ENCODE results near the gene P2RY2. TPM values are rescaled to one million over a fixed set of nuclear protein-coding genes. Genes with fewer than 3 reads are reported as not detected.
"Not testable (repeated sequence)": the region's sequence is repeated elsewhere in the genome, so short reads cannot be mapped to it uniquely, and the experiment has no call there.

The P2RY2 gene
- total RNA-seq, 1 experiment from 2014 or later = 1.2 TPM

DNA sequence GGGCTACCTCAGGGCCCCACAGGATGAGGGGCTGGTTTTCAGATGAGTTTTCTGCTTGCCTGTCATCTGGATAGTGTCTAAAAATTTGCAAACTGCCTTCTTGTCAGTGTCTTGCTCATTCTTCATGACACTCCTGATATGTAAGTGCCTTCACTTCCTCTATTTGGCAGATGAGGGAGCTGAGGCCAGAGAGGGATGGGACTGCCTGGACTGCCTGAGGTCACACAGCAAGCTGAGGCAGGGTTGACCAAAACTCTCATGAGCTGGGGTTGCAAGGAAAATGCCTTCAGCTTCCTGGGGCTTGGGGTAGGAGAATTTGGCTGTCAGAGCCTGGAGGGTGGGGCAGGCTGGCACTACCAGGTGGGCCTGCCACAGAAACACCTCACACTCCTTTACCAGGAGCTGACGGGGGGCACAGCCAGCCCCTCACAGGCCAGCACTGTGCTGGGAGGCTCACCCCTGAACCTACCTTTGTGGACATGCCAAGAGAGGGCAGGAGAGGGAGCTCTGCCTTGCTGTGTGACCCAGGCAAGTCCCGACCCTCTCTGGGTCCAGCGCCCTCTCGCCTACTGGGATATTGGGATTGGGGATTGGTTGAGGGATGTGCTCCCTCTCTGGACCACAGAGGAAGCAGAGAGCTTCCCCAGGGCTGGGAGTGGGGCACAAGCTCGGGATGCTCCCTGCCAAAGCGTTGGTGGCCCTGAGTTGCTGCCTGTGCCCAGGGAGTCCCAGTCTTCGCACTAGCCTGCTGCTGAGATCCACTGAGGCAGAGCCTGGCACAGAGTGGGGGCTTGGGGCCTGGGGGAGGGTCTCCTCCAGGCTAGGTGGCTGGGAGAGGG is 52.2 kb downstream of the P2RY2 start (continued):
- TF ChIP-seq, protein P1, sequence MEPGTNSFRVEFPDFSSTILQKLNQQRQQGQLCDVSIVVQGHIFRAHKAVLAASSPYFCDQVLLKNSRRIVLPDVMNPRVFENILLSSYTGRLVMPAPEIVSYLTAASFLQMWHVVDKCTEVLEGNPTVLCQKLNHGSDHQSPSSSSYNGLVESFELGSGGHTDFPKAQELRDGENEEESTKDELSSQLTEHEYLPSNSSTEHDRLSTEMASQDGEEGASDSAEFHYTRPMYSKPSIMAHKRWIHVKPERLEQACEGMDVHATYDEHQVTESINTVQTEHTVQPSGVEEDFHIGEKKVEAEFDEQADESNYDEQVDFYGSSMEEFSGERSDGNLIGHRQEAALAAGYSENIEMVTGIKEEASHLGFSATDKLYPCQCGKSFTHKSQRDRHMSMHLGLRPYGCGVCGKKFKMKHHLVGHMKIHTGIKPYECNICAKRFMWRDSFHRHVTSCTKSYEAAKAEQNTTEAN (CRISPR knock-in tag; IDR thresholded peaks at IDR 0.05) = no peak
- TF ChIP-seq, protein P2, sequence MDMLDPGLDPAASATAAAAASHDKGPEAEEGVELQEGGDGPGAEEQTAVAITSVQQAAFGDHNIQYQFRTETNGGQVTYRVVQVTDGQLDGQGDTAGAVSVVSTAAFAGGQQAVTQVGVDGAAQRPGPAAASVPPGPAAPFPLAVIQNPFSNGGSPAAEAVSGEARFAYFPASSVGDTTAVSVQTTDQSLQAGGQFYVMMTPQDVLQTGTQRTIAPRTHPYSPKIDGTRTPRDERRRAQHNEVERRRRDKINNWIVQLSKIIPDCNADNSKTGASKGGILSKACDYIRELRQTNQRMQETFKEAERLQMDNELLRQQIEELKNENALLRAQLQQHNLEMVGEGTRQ (CRISPR knock-in tag; IDR thresholded peaks at IDR 0.05) = no peak
- no peak for TF ChIP-seq ESRRA (CRISPR knock-in tag; IDR thresholded peaks at IDR 0.05; ENCODE audit: borderline replicate concordance)

DNA sequence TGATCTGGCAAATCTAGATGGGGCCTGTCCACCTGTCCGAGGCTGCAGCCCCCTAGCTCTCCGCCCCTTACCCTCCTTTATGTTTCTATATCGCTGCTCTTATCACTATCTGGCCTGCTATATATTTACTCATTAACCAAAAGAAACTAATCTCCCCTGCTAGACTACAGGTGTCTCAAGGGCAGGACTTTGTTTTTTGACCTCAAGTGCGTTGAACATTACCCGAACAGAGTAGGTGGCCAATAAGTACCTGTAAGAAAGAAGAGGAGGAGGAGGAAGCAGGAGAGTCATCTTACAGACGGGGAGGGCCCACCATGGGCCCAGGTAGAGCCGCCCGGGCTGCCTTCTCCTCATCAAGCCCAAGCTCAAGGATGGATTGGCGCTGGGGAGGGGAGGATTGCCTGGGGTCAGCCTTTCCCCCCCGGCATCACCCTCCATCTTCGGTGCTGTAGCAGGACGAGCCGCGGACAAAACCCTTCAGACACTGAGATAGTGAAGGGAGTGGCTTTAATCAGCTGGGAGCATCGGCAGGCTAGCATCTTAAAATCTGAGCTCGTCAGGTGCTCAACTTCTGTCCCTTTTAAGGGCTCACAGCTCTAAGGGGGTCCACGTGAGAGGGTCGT is 52.9 kb downstream of the P2RY2 start:
- H3K27ac Mint-ChIP-seq = no peak overlapping the region
- H3K4me3 Mint-ChIP-seq = no peak overlapping the region
- ChIA-PET CTCF (interaction anchor here (1.0 to 5.0 kb wide), 14 partner anchors 10 to 89 kb away, joined by 3 to 36 read pairs (median 6); partner anchors contain the start of gene ARHGEF17), POLR2A (no interaction called here)
- H3K36me3 Mint-ChIP-seq = no peaks in the 10 kb centered on the region
- peaks cover 34% of the 10 kb centered on the region for H3K4me1 Mint-ChIP-seq
- TF ChIP-seq OVOL2 (CRISPR knock-in tag; IDR thresholded peaks at IDR 0.05; ENCODE audit: borderline replicate concordance) (no peak), RELA (CRISPR knock-in tag; IDR thresholded peaks at IDR 0.05; ENCODE audit: borderline replicate concordance) (no peak), SMAD3 (CRISPR knock-in tag; IDR thresholded peaks at IDR 0.05; ENCODE audit: borderline replicate concordance) (no peak), ESRRA (CRISPR knock-in tag; IDR thresholded peaks at IDR 0.05; ENCODE audit: borderline replicate concordance) (no peak), ZNF219 (CRISPR knock-in tag; IDR thresholded peaks at IDR 0.05; ENCODE audit: borderline replicate concordance) (no peak), ZNF121 (CRISPR knock-in tag; IDR thresholded peaks at IDR 0.05) (no peak), NR1H2 (CRISPR knock-in tag; IDR thresholded peaks at IDR 0.05) (no peak), CBFB (CRISPR knock-in tag; IDR thresholded peaks at IDR 0.05; ENCODE audit: low read depth) (no peak), NR3C1 (CRISPR knock-in tag; conservative IDR thresholded peaks at IDR 0.05; ENCODE audit: low read depth) (no peak), ZBTB21 (CRISPR knock-in tag; IDR thresholded peaks at IDR 0.05; ENCODE audit: borderline replicate concordance) (no peak)
- TF ChIP-seq, protein P3, sequence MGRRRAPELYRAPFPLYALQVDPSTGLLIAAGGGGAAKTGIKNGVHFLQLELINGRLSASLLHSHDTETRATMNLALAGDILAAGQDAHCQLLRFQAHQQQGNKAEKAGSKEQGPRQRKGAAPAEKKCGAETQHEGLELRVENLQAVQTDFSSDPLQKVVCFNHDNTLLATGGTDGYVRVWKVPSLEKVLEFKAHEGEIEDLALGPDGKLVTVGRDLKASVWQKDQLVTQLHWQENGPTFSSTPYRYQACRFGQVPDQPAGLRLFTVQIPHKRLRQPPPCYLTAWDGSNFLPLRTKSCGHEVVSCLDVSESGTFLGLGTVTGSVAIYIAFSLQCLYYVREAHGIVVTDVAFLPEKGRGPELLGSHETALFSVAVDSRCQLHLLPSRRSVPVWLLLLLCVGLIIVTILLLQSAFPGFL (CRISPR knock-in tag; IDR thresholded peaks at IDR 0.05; ENCODE audit: borderline replicate concordance) = no peak
- TF ChIP-seq, protein P4, sequence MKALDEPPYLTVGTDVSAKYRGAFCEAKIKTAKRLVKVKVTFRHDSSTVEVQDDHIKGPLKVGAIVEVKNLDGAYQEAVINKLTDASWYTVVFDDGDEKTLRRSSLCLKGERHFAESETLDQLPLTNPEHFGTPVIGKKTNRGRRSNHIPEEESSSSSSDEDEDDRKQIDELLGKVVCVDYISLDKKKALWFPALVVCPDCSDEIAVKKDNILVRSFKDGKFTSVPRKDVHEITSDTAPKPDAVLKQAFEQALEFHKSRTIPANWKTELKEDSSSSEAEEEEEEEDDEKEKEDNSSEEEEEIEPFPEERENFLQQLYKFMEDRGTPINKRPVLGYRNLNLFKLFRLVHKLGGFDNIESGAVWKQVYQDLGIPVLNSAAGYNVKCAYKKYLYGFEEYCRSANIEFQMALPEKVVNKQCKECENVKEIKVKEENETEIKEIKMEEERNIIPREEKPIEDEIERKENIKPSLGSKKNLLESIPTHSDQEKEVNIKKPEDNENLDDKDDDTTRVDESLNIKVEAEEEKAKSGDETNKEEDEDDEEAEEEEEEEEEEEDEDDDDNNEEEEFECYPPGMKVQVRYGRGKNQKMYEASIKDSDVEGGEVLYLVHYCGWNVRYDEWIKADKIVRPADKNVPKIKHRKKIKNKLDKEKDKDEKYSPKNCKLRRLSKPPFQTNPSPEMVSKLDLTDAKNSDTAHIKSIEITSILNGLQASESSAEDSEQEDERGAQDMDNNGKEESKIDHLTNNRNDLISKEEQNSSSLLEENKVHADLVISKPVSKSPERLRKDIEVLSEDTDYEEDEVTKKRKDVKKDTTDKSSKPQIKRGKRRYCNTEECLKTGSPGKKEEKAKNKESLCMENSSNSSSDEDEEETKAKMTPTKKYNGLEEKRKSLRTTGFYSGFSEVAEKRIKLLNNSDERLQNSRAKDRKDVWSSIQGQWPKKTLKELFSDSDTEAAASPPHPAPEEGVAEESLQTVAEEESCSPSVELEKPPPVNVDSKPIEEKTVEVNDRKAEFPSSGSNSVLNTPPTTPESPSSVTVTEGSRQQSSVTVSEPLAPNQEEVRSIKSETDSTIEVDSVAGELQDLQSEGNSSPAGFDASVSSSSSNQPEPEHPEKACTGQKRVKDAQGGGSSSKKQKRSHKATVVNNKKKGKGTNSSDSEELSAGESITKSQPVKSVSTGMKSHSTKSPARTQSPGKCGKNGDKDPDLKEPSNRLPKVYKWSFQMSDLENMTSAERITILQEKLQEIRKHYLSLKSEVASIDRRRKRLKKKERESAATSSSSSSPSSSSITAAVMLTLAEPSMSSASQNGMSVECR (CRISPR knock-in tag; IDR thresholded peaks at IDR 0.05; ENCODE audit: borderline replicate concordance) = no peak
- TF ChIP-seq, protein P5, sequence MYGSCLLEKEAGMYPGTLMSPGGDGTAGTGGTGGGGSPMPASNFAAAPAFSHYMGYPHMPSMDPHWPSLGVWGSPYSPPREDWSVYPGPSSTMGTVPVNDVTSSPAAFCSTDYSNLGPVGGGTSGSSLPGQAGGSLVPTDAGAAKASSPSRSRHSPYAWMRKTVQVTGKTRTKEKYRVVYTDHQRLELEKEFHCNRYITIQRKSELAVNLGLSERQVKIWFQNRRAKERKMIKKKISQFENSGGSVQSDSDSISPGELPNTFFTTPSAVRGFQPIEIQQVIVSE (CRISPR knock-in tag; IDR thresholded peaks at IDR 0.05; ENCODE audit: borderline replicate concordance) = no peak
- TF ChIP-seq, protein P6, sequence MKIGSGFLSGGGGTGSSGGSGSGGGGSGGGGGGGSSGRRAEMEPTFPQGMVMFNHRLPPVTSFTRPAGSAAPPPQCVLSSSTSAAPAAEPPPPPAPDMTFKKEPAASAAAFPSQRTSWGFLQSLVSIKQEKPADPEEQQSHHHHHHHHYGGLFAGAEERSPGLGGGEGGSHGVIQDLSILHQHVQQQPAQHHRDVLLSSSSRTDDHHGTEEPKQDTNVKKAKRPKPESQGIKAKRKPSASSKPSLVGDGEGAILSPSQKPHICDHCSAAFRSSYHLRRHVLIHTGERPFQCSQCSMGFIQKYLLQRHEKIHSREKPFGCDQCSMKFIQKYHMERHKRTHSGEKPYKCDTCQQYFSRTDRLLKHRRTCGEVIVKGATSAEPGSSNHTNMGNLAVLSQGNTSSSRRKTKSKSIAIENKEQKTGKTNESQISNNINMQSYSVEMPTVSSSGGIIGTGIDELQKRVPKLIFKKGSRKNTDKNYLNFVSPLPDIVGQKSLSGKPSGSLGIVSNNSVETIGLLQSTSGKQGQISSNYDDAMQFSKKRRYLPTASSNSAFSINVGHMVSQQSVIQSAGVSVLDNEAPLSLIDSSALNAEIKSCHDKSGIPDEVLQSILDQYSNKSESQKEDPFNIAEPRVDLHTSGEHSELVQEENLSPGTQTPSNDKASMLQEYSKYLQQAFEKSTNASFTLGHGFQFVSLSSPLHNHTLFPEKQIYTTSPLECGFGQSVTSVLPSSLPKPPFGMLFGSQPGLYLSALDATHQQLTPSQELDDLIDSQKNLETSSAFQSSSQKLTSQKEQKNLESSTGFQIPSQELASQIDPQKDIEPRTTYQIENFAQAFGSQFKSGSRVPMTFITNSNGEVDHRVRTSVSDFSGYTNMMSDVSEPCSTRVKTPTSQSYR (CRISPR knock-in tag; IDR thresholded peaks at IDR 0.05) = no peak
- ATAC-seq (no peak), DNase-seq (ENCODE audit: low spot score) (no peak)
- H3K27me3 Mint-ChIP-seq (ENCODE audit: low read depth) = peaks cover 12% of the 10 kb centered on the region
- no peaks in the 10 kb centered on the region for H3K9me3 Mint-ChIP-seq

DNA sequence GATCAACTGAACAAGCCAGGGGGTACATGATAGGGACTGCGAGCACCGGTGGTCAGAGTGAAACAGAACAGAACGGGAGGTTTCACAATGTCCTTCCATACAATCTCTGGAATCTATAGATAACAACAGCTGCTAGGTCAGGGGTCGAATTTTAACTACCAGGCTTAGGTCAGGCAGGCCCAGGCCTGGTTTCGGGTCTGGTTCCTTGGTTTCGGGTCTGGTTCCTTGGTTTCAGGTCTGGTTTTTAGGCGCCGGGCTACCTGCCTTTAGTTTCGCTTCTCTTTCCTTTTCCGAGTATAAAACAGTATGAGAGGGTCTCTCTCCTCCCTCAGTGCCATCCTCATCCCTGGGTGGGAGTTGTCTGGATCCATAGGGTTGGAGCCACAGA is 53.4 kb downstream of the P2RY2 start:
- POLR2A ChIA-PET; H3K27me3 Mint-ChIP-seq (ENCODE audit: low read depth); H3K27ac Mint-ChIP-seq; H3K4me3 Mint-ChIP-seq; H3K9me3 Mint-ChIP-seq; H3K36me3 Mint-ChIP-seq; ATAC-seq; DNase-seq (ENCODE audit: low spot score): not testable (repeated sequence)
- CTCF ChIA-PET = interaction anchor here (0.9 to 5.0 kb wide), 8 partner anchors 19 to 354 kb away, joined by 3 to 22 read pairs (median 4); partner anchors contain the start of gene ARHGEF17
- peaks cover 34% of the 10 kb centered on the region for H3K4me1 Mint-ChIP-seq

All from WTC11 (cell line).